ENCODE measurements around the gene ZNF189. TPM values are rescaled to one million over a fixed set of nuclear protein-coding genes. Genes with fewer than 3 reads are reported as not detected.

The ZNF189 gene
- polyA plus RNA-seq, 6 donors from 2014 or later: 1.3 to 5.0 (median 3.8) TPM

- H3K9me3 Mint-ChIP-seq: peaks cover 21 to 72% (median 46%) of the 10 kb centered on the region in 7 donors
- peaks cover 31 to 60% of the 10 kb centered on the region in 2 donors for H3K36me3 Mint-ChIP-seq
- peaks cover 0 to 4% (median 3%) of the 10 kb centered on the region in 3 donors for H3K4me1 Mint-ChIP-seq
- no peak overlapping the region for H3K4me3 Mint-ChIP-seq
- H3K27me3 Mint-ChIP-seq: no peaks in the 10 kb centered on the region
- DNase-seq: no peak
- H3K27ac Mint-ChIP-seq: no peak overlapping the region
- no peak for ATAC-seq (ENCODE audit: low read depth in 2 of 2)
Measured at GRCh38 chr9:101415578-101415977, 16.9 kb downstream of the ZNF189 start.

- ATAC-seq (ENCODE audit: low read depth in 2 of 2): no peak
- no peak overlapping the region for H3K4me3 Mint-ChIP-seq
- peaks cover 18 to 59% (median 32%) of the 10 kb centered on the region in 7 donors for H3K9me3 Mint-ChIP-seq
- H3K27me3 Mint-ChIP-seq: no peaks in the 10 kb centered on the region
- no peak for DNase-seq
- H3K36me3 Mint-ChIP-seq: peaks cover 31 to 52% of the 10 kb centered on the region in 2 donors
- H3K27ac Mint-ChIP-seq: no peak overlapping the region
- no peaks in the 10 kb centered on the region for H3K4me1 Mint-ChIP-seq
Measured at GRCh38 chr9:101417389-101417788, 18.7 kb downstream of the ZNF189 start.

GRCh38 chr9:101417977-101418376 lies 19.3 kb downstream of the ZNF189 start:
- H3K4me1 Mint-ChIP-seq: no peaks in the 10 kb centered on the region
- no peak overlapping the region for H3K27ac Mint-ChIP-seq
- H3K36me3 Mint-ChIP-seq: peaks cover 27 to 46% of the 10 kb centered on the region in 2 donors
- H3K9me3 Mint-ChIP-seq: peaks cover 14 to 54% (median 28%) of the 10 kb centered on the region in 7 donors
- H3K27me3 Mint-ChIP-seq: no peaks in the 10 kb centered on the region
- ATAC-seq (ENCODE audit: low read depth in 2 of 2) (no peak), DNase-seq (no peak)
- no peak overlapping the region for H3K4me3 Mint-ChIP-seq

- H3K4me1 Mint-ChIP-seq: no peaks in the 10 kb centered on the region
- peak overlapping the region in 2 of 6 donors; percentile 4 to 15 for H3K27ac Mint-ChIP-seq
- no peak overlapping the region for H3K4me3 Mint-ChIP-seq
- ATAC-seq (ENCODE audit: low read depth in 2 of 2): no peak
- peaks cover 10 to 46% (median 20%) of the 10 kb centered on the region in 7 donors for H3K9me3 Mint-ChIP-seq
- H3K36me3 Mint-ChIP-seq: peaks cover 22 to 39% of the 10 kb centered on the region in 2 donors
- DNase-seq: no peak
- no peaks in the 10 kb centered on the region for H3K27me3 Mint-ChIP-seq
Measured at GRCh38 chr9:101418518-101419430, 20.1 kb downstream of the ZNF189 start.

- H3K9me3 Mint-ChIP-seq: peaks cover 5 to 36% (median 18%) of the 10 kb centered on the region in 7 donors
- peaks cover 19 to 28% of the 10 kb centered on the region in 2 donors for H3K36me3 Mint-ChIP-seq
- H3K4me3 Mint-ChIP-seq: no peak overlapping the region
- DNase-seq: no peak
- no peaks in the 10 kb centered on the region for H3K27me3 Mint-ChIP-seq
- H3K4me1 Mint-ChIP-seq: no peaks in the 10 kb centered on the region
- no peak overlapping the region for H3K27ac Mint-ChIP-seq
- no peak for ATAC-seq (ENCODE audit: low read depth in 2 of 2)
Measured at GRCh38 chr9:101419863-101420262, 21.2 kb downstream of the ZNF189 start.

GRCh38 chr9:101421653-101422065 lies 23.0 kb downstream of the ZNF189 start:
- H3K9me3 Mint-ChIP-seq: peaks cover 5 to 26% (median 10%) of the 10 kb centered on the region in 7 donors
- peaks cover 0 to 5% (median 0%) of the 10 kb centered on the region in 3 donors for H3K27me3 Mint-ChIP-seq
- no peak overlapping the region for H3K4me3 Mint-ChIP-seq
- peaks cover 11 to 21% of the 10 kb centered on the region in 2 donors for H3K36me3 Mint-ChIP-seq
- DNase-seq (no peak), ATAC-seq (ENCODE audit: low read depth in 2 of 2) (no peak)
- H3K27ac Mint-ChIP-seq: no peak overlapping the region
- H3K4me1 Mint-ChIP-seq: no peaks in the 10 kb centered on the region

GRCh38 chr9:101427358-101427757 lies 28.7 kb downstream of the ZNF189 start:
- Mint-ChIP-seq H3K36me3 (peaks cover 4 to 7% of the 10 kb centered on the region in 2 donors), H3K27me3 (peaks cover 15 to 23% (median 22%) of the 10 kb centered on the region in 3 donors), H3K4me1 (peaks cover 0 to 4% (median 0%) of the 10 kb centered on the region in 3 donors), H3K4me3 (no peak overlapping the region), H3K27ac (no peak overlapping the region), H3K9me3 (peaks cover 0 to 5% (median 0%) of the 10 kb centered on the region in 7 donors)
- no peak for DNase-seq
- ATAC-seq (ENCODE audit: low read depth in 2 of 2): no peak

GRCh38 chr9:101427957-101428655 lies 29.5 kb downstream of the ZNF189 start:
- peak; percentile 37 to 65 for ATAC-seq (ENCODE audit: low read depth in 2 of 2)
- Mint-ChIP-seq H3K4me3 (no peak overlapping the region), H3K27me3 (peaks cover 15 to 23% (median 22%) of the 10 kb centered on the region in 3 donors), H3K4me1 (peaks cover 0 to 4% (median 0%) of the 10 kb centered on the region in 3 donors), H3K9me3 (peaks cover 0 to 5% (median 0%) of the 10 kb centered on the region in 7 donors), H3K27ac (no peak overlapping the region), H3K36me3 (peaks cover 4 to 7% of the 10 kb centered on the region in 2 donors)
- no peak for DNase-seq

- Mint-ChIP-seq H3K9me3 (peaks cover 0 to 4% (median 0%) of the 10 kb centered on the region in 7 donors), H3K36me3 (peaks cover 4 to 7% of the 10 kb centered on the region in 2 donors), H3K4me3 (no peak overlapping the region), H3K27ac (peak overlapping the region in 1 of 6 donors; percentile 63), H3K27me3 (peaks cover 15 to 27% (median 26%) of the 10 kb centered on the region in 3 donors), H3K4me1 (peaks cover 0 to 4% (median 0%) of the 10 kb centered on the region in 3 donors)
- ATAC-seq (ENCODE audit: low read depth in 2 of 2): no peak
- DNase-seq: no peak
Measured at GRCh38 chr9:101428909-101429308, 30.3 kb downstream of the ZNF189 start.

- H3K36me3 Mint-ChIP-seq: peaks cover 4 to 7% of the 10 kb centered on the region in 2 donors
- DNase-seq (no peak), ATAC-seq (ENCODE audit: low read depth in 2 of 2) (no peak)
- peaks cover 0 to 4% (median 0%) of the 10 kb centered on the region in 3 donors for H3K4me1 Mint-ChIP-seq
- no peak overlapping the region for H3K27ac Mint-ChIP-seq
- peaks cover 17 to 30% (median 28%) of the 10 kb centered on the region in 3 donors for H3K27me3 Mint-ChIP-seq
- no peak overlapping the region for H3K4me3 Mint-ChIP-seq
- peaks cover 0 to 4% (median 0%) of the 10 kb centered on the region in 7 donors for H3K9me3 Mint-ChIP-seq
Measured at GRCh38 chr9:101429736-101430135, 31.1 kb downstream of the ZNF189 start.

GRCh38 chr9:101432171-101432570 lies 33.5 kb downstream of the ZNF189 start:
- DNase-seq (no peak), ATAC-seq (ENCODE audit: low read depth in 2 of 2) (no peak)
- peaks cover 31 to 44% (median 33%) of the 10 kb centered on the region in 3 donors for H3K27me3 Mint-ChIP-seq
- H3K4me3 Mint-ChIP-seq: no peak overlapping the region
- H3K4me1 Mint-ChIP-seq: peaks cover 0 to 4% (median 0%) of the 10 kb centered on the region in 3 donors
- no peak overlapping the region for H3K27ac Mint-ChIP-seq
- H3K36me3 Mint-ChIP-seq: peaks cover 4 to 7% of the 10 kb centered on the region in 2 donors
- H3K9me3 Mint-ChIP-seq: peaks cover 0 to 4% (median 0%) of the 10 kb centered on the region in 7 donors

- Mint-ChIP-seq H3K4me1 (peaks cover 0 to 4% (median 0%) of the 10 kb centered on the region in 3 donors), H3K4me3 (no peak overlapping the region), H3K9me3 (peaks cover 0 to 4% (median 0%) of the 10 kb centered on the region in 7 donors), H3K27me3 (peaks cover 31 to 49% (median 34%) of the 10 kb centered on the region in 3 donors), H3K36me3 (peaks cover 4 to 7% of the 10 kb centered on the region in 2 donors), H3K27ac (no peak overlapping the region)
- ATAC-seq (ENCODE audit: low read depth in 2 of 2) (no peak), DNase-seq (no peak)
Measured at GRCh38 chr9:101432740-101433139, 34.1 kb downstream of the ZNF189 start.

GRCh38 chr9:101433229-101433628 lies 34.6 kb downstream of the ZNF189 start:
- ATAC-seq (ENCODE audit: low read depth in 2 of 2): no peak
- H3K9me3 Mint-ChIP-seq: peaks cover 0 to 4% (median 0%) of the 10 kb centered on the region in 7 donors
- H3K4me1 Mint-ChIP-seq: peaks cover 0 to 2% (median 0%) of the 10 kb centered on the region in 3 donors
- H3K4me3 Mint-ChIP-seq: no peak overlapping the region
- H3K27ac Mint-ChIP-seq: no peak overlapping the region
- no peak for DNase-seq
- peaks cover 28 to 49% (median 34%) of the 10 kb centered on the region in 3 donors for H3K27me3 Mint-ChIP-seq
- H3K36me3 Mint-ChIP-seq: peaks cover 4 to 7% of the 10 kb centered on the region in 2 donors

All from naive B cell (primary cell).